GM12878 (cell line): ENCODE data around the gene SLC29A1. TPM values are rescaled to one million over a fixed set of nuclear protein-coding genes. Genes with fewer than 3 reads are reported as not detected.

Experiments
- ATAC-seq: fragments of 200-7000 bp; cut with Tn5 transposase; 3 replicates; pipeline ENCODE4 v1.9.1; 2020; ENCODE audit warnings: mild to moderate bottlenecking, moderate library complexity
- BruUV-seq: library from RNA; stranded (reverse); fragments of 400-500 nt; replicated peaks from 2 replicates; lab custom pipeline; 2021; lab: Mats Ljungman, UMichigan
- CTCF ChIA-PET: fragments of 300-600 bp; sonication (Branson Sonifier 250); formaldehyde crosslinking; extraction: SDS; loops from one replicate; lab custom pipeline; 2021; ENCODE audit warnings: inconsistent platforms; lab: Yijun Ruan, JAX
- POLR2A ChIA-PET: fragments of 350-600 bp; formaldehyde crosslinking; extraction: SDS; loops from one replicate; lab custom pipeline; 2021; ENCODE audit warnings: inconsistent platforms; lab: Charles Lee
- RAD21 ChIA-PET: fragments of 300-600 bp; sonication (Branson Sonifier 250); formaldehyde crosslinking; loops from one replicate; lab custom pipeline; 2023; ENCODE audit warnings: antibody characterized with exemption; ENCODE audit not compliant: unreplicated experiment; lab: Charles Lee
- SMC1A ChIA-PET: fragments of 300-600 bp; sonication (Branson Sonifier 250); formaldehyde crosslinking; loops from one replicate; lab custom pipeline; 2023; ENCODE audit not compliant: unreplicated experiment, uncharacterized antibody; lab: Charles Lee
- DNase-seq: peaks from one replicate; pipeline ENCODE4 v3.0.0-alpha.2; 2011; ENCODE audit warnings: low read depth, low spot score
- FAIRE-seq: peaks from 3 replicates; lab custom pipeline; 2011; peaks lifted over from hg19 to GRCh38; lab: Jason Lieb, UNC
- H2AFZ ChIP-seq: 2 replicates; pipeline ENCODE4 v1.6.0; 2011; ENCODE audit warnings: low read depth, low read length, control low read depth; ENCODE audit not compliant: control insufficient read depth
- H3K27ac ChIP-seq: 2 replicates; pipeline ENCODE4 v1.5.1; 2011; ENCODE audit warnings: control low read depth; ENCODE audit not compliant: control insufficient read depth, insufficient read depth
- H3K27me3 ChIP-seq, 2 experiments: replicated peaks in 1 of 2; 2 replicates each; pipeline versions ENCODE4 v1.6.0 to v1.6.1; 2011; ENCODE audit warnings: low read length in 1 of 2; ENCODE audit not compliant: control insufficient read depth in 2 of 2, insufficient read depth in 2 of 2
- H3K36me3 ChIP-seq, 2 experiments: 2 replicates each; pipeline ENCODE4 v1.5.1; 2011; ENCODE audit warnings: low read length in 1 of 2; ENCODE audit not compliant: control insufficient read depth in 2 of 2, insufficient read depth in 2 of 2
- H3K4me1 ChIP-seq: 2 replicates; pipeline ENCODE4 v1.6.1; 2011; ENCODE audit warnings: mild to moderate bottlenecking, low read length, moderate library complexity, mixed read lengths; ENCODE audit not compliant: control insufficient read depth, insufficient read depth
- H3K4me2 ChIP-seq: 2 replicates; pipeline ENCODE4 v1.6.0; 2011; ENCODE audit warnings: control low read depth; ENCODE audit not compliant: control insufficient read depth, insufficient read depth
- H3K4me3 ChIP-seq: fragments of 200-600 bp; sonication (generic); 2 replicates; pipeline ENCODE4 v1.5.1; 2016
- H3K79me2 ChIP-seq: 2 replicates; pipeline ENCODE4 v1.6.0; 2011; ENCODE audit warnings: low read length; ENCODE audit not compliant: control insufficient read depth, insufficient read depth
- H3K9ac ChIP-seq: 2 replicates; pipeline ENCODE4 v1.8.0; 2011; ENCODE audit warnings: low read length, control low read depth, mixed read lengths; ENCODE audit not compliant: control insufficient read depth, insufficient read depth
- H3K9me3 ChIP-seq: replicated peaks from 3 replicates; pipeline ENCODE4 v1.5.1; 2011; ENCODE audit warnings: mild to moderate bottlenecking, low read length; ENCODE audit not compliant: control insufficient read depth, insufficient read depth
- H4K20me1 ChIP-seq: 2 replicates; pipeline ENCODE4 v1.6.0; 2011; ENCODE audit not compliant: control insufficient read depth, insufficient read depth
- EED ChIP-seq: sonication (generic); IDR thresholded peaks from 2 replicates; pipeline ENCODE4 v1.6.1; 2016; ENCODE audit warnings: antibody characterized with exemption, low read depth
- FOXM1 ChIP-seq: IDR thresholded peaks from 2 replicates; pipeline ENCODE4 v1.6.1; 2012; ENCODE audit warnings: low read depth, mild to moderate bottlenecking, inconsistent platforms, low read length, moderate library complexity
- IKZF1 ChIP-seq: fragments of 450-650 bp; conservative IDR thresholded peaks from 2 replicates; pipeline ENCODE4 v1.6.1; 2017; ENCODE audit warnings: antibody characterized with exemption, mild to moderate bottlenecking
- IKZF2 ChIP-seq, 2 experiments: fragments of 450-650 bp; IDR thresholded peaks; 2 replicates each; pipeline ENCODE4 v1.6.1; 2017; ENCODE audit warnings: mild to moderate bottlenecking in 2 of 2, moderate library complexity in 2 of 2
- LARP7 ChIP-seq: fragments of 450-650 bp; IDR thresholded peaks from 2 replicates; pipeline ENCODE4 v1.6.1; 2017; ENCODE audit warnings: mild to moderate bottlenecking
- MXI1 ChIP-seq: fragments of 150-350 bp; IDR thresholded peaks from 2 replicates; pipeline ENCODE4 v1.6.1; 2011; ENCODE audit warnings: low read depth, mild to moderate bottlenecking, inconsistent platforms, low read length, improper control_type of control experiment
- NR2F1 ChIP-seq: fragments of 450-650 bp; conservative IDR thresholded peaks from 2 replicates; pipeline ENCODE4 v1.6.1; 2017; ENCODE audit warnings: mild to moderate bottlenecking
- SMAD1 ChIP-seq: fragments of 450-650 bp; IDR thresholded peaks from 2 replicates; pipeline ENCODE4 v1.6.1; 2018; ENCODE audit warnings: mild to moderate bottlenecking, low read depth; ENCODE audit not compliant: partially characterized antibody
- SPI1 ChIP-seq: IDR thresholded peaks from 2 replicates; pipeline ENCODE4 v1.6.1; 2011; ENCODE audit warnings: low read depth, mild to moderate bottlenecking, low read length, moderate library complexity, borderline replicate concordance; ENCODE audit not compliant: insufficient read depth
- SREBF2 ChIP-seq: IDR thresholded peaks from 2 replicates; pipeline ENCODE4 v1.6.1; 2012; ENCODE audit warnings: mild to moderate bottlenecking, low read length
- STAT1 ChIP-seq: fragments of 450-650 bp; conservative IDR thresholded peaks from 2 replicates; pipeline ENCODE4 v1.6.1; 2014; ENCODE audit warnings: antibody characterized with exemption, mild to moderate bottlenecking
- TBL1XR1 ChIP-seq: IDR thresholded peaks from 2 replicates; pipeline ENCODE4 v1.6.1; 2012; ENCODE audit warnings: low read depth, low read length, improper control_type of control experiment
- TCF12 ChIP-seq: IDR thresholded peaks from 2 replicates; pipeline ENCODE4 v1.6.1; 2011; ENCODE audit warnings: low read depth, mild to moderate bottlenecking, low read length
- ZNF24 ChIP-seq: fragments of 450-650 bp; IDR thresholded peaks from 2 replicates; pipeline ENCODE4 v1.6.1; 2017; ENCODE audit warnings: antibody characterized with exemption, mild to moderate bottlenecking
- WGBS: methylation state at CpG from one replicate; pipeline ENCODE4 v1.1.6; 2016; ENCODE audit warnings: low lambda C conversion rate; ENCODE audit not compliant: insufficient replicate concordance, insufficient coverage; ENCODE audit errors: missing lambda C conversion rate; 5-methylcytosine and 5-hydroxymethylcytosine counted together
- in situ Hi-C: fragments of 300-500 bp; cut with MboI; formaldehyde crosslinking; loops from 9 replicates; pipeline ENCODE4 v1.14.3; 2018; ENCODE audit warnings: mixed read lengths
- intact Hi-C: fragments of 100-400 bp; cut with micrococcal nuclease; formaldehyde crosslinking; loops from one replicate; pipeline ENCODE4 v1.14.2; 2022; ENCODE audit not compliant: unreplicated experiment
- polyA plus RNA-seq, 11 experiments: library from polyadenylated mRNA; depleted of rRNA in 4 of 11; unstranded in 6 of 11; stranded (reverse) in 5 of 11; fragments of >200 nt; fragmentation: Nextera tagmentation in 4 of 11; fragmentation: Illumina TruSeq in 1 of 11; extraction: Ambion mirVana in 4 of 11; extraction: Trizol in 1 of 11; gene quantifications; 1 replicate in 1 of 11; 2 replicates in 10 of 11; pipeline versions ENCODE4 v1.2.1 to v1.2.3, GENCODE V29; 2011 to 2016; ENCODE audit warnings: inconsistent platforms in 2 of 11, missing spikeins in 2 of 11, low read depth in 1 of 11
- total RNA-seq, 4 experiments: library from RNA; depleted of rRNA in 3 of 4; stranded (reverse); fragments of >200 nt in 3 of 4; fragmentation: Illumina TruSeq in 1 of 4; extraction: Trizol in 1 of 4; gene quantifications; 2 replicates each; pipeline versions ENCODE4 v1.2.1 to v1.2.3, GENCODE V29; 2013 to 2021
- TF ChIP-seq, protein P1 (sequence below): fragments of 450-650 bp; IDR thresholded peaks from 2 replicates; pipeline ENCODE4 v1.6.1; 2017; ENCODE audit warnings: low read depth, mild to moderate bottlenecking, moderate library complexity
- TF ChIP-seq, protein P2 (sequence below): fragments of 450-650 bp; IDR thresholded peaks from 2 replicates; pipeline ENCODE4 v1.6.1; 2016; ENCODE audit warnings: mild to moderate bottlenecking
- TF ChIP-seq, protein P3 (sequence below): fragments of 450-650 bp; IDR thresholded peaks from 2 replicates; pipeline ENCODE4 v1.6.1; 2018; ENCODE audit warnings: mild to moderate bottlenecking, low read depth, moderate library complexity; ENCODE audit not compliant: partially characterized antibody

SLC29A1 gene
- total and polyA plus RNA-seq, 10 of the 15 experiments (the other 5 are each of a cell fraction or from before 2014, with no cell fraction given), result 10.0 to 132 (median 93.4) TPM

- TF ChIP-seq, protein P1, sequence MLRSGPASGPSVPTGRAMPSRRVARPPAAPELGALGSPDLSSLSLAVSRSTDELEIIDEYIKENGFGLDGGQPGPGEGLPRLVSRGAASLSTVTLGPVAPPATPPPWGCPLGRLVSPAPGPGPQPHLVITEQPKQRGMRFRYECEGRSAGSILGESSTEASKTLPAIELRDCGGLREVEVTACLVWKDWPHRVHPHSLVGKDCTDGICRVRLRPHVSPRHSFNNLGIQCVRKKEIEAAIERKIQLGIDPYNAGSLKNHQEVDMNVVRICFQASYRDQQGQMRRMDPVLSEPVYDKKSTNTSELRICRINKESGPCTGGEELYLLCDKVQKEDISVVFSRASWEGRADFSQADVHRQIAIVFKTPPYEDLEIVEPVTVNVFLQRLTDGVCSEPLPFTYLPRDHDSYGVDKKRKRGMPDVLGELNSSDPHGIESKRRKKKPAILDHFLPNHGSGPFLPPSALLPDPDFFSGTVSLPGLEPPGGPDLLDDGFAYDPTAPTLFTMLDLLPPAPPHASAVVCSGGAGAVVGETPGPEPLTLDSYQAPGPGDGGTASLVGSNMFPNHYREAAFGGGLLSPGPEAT, result peak; percentile 55; the same call in 1 of the 2 replicates
- TF ChIP-seq, protein P2, sequence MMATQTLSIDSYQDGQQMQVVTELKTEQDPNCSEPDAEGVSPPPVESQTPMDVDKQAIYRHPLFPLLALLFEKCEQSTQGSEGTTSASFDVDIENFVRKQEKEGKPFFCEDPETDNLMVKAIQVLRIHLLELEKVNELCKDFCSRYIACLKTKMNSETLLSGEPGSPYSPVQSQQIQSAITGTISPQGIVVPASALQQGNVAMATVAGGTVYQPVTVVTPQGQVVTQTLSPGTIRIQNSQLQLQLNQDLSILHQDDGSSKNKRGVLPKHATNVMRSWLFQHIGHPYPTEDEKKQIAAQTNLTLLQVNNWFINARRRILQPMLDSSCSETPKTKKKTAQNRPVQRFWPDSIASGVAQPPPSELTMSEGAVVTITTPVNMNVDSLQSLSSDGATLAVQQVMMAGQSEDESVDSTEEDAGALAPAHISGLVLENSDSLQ, result peak; percentile 32
- peak; percentile 53 for TF ChIP-seq SMAD1
- peak; percentile 7 to 29; a peak in 2 of 4 replicates for TF ChIP-seq IKZF2 (IDR thresholded peaks at IDR 0.05)
These were observed 42.4 kb downstream of the SLC29A1 start (continued) for GRCh38 chr6:44265722-44266233.

DNA sequence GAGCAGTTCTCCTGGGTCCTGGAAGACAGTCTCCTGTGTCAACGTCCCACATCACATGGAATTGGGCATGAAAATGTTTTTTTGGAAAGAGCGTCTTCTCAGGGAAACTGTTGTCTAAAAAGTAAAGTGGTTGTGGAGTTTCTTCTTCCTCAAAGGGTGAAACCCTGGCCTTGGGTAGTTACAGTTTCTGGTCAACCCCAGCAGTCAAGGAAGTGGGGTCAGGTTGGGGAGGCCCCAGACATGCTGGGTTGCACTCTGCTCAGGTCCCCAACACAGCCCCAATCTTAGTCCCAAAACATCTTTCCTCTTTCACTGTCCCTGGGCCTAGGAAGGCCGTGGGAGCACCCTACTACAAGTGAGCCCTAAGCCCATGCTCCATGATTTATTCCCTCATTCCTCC lies 43.0 kb downstream of the SLC29A1 start:
- Histone ChIP-seq H3K36me3 (no peaks in the 10 kb centered on the region; a peak in 1 of 4 replicates), H3K4me1 (peaks cover 38% of the 10 kb centered on the region), H3K27ac (peak overlapping the region; percentile 99), H2AFZ (peak overlapping the region; percentile 33), H3K4me3 (peak overlapping the region; percentile 61), H3K9me3 (no peaks in the 10 kb centered on the region), H3K4me2 (peak overlapping the region; percentile 99), H3K9ac (peak overlapping the region; percentile 62), H3K27me3 (peaks cover 1 to 2% of the 10 kb centered on the region in 2 experiments; a peak in 3 of 4 replicates), H3K79me2 (peaks cover 42% of the 10 kb centered on the region), H4K20me1 (no peaks in the 10 kb centered on the region)
- 0% methylated on average over 3 of the region's 3 CpGs for WGBS
- SMC1A ChIA-PET, result interaction anchor here (0.9 to 4.6 kb wide), 9 partner anchors 10 to 148 kb away, joined by 3 to 79 read pairs (median 5); partner anchors contain the start of genes AARS2 and CDC5L
- POLR2A ChIA-PET, result interaction anchor here (0.7 to 1.7 kb wide), 5 partner anchors 10 to 165 kb away, joined by 3 to 6 read pairs (median 3); partner anchors contain the start of genes HSP90AB1 and SLC35B2
- RAD21 ChIA-PET, result interaction anchor here (0.9 to 4.2 kb wide), 9 partner anchors 10 to 121 kb away, joined by 3 to 36 read pairs (median 5); partner anchors contain the start of gene CDC5L
- CTCF ChIA-PET, result interaction anchor here (0.6 to 6.3 kb wide), 19 partner anchors 11 to 192 kb away, joined by 3 to 163 read pairs (median 7); partner anchors contain the start of genes AARS2 and SLC35B2
- FAIRE-seq, result peak; percentile 88
- no peak for DNase-seq
- no TSS peak for BruUV-seq
- in situ Hi-C loops, result loop anchor here (5.0 kb wide), 1 partner anchor 71 kb away; no protein-coding TSS in a partner anchor
- ATAC-seq, result peak; percentile 42
- intact Hi-C loops, result no loop called here
- TF ChIP-seq LARP7 (no peak), ZNF24 (peak; percentile 85), STAT1 (no peak), EED (peak; percentile 42; the same call in 1 of the 2 replicates), IKZF2 (IDR thresholded peaks at IDR 0.05) (no peak; a peak in 2 of 4 replicates), SREBF2 (no peak), IKZF1 (peak; percentile 64), MXI1 (no peak), FOXM1 (no peak), TBL1XR1 (0 out of 2 replicates have a peak, but pooled peaks have one; percentile 47), NR2F1 (peak; percentile 48; the same call in 1 of the 2 replicates), TCF12 (0 out of 2 replicates have a peak, but pooled peaks have one; percentile 23), SPI1 (peak; percentile 53)
- TF ChIP-seq, protein P3, sequence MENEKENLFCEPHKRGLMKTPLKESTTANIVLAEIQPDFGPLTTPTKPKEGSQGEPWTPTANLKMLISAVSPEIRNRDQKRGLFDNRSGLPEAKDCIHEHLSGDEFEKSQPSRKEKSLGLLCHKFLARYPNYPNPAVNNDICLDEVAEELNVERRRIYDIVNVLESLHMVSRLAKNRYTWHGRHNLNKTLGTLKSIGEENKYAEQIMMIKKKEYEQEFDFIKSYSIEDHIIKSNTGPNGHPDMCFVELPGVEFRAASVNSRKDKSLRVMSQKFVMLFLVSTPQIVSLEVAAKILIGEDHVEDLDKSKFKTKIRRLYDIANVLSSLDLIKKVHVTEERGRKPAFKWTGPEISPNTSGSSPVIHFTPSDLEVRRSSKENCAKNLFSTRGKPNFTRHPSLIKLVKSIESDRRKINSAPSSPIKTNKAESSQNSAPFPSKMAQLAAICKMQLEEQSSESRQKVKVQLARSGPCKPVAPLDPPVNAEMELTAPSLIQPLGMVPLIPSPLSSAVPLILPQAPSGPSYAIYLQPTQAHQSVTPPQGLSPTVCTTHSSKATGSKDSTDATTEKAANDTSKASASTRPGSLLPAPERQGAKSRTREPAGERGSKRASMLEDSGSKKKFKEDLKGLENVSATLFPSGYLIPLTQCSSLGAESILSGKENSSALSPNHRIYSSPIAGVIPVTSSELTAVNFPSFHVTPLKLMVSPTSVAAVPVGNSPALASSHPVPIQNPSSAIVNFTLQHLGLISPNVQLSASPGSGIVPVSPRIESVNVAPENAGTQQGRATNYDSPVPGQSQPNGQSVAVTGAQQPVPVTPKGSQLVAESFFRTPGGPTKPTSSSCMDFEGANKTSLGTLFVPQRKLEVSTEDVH, result no peak
